ENCODE results near the gene MAP3K5.
A peak's percentile ranks its signal among the peaks of the same experiment; 100 is the strongest.
"Not testable (repeated sequence)": the region's sequence is repeated elsewhere in the genome, so short reads cannot be mapped to it uniquely, and the experiment has no call there.

The MAP3K5 gene

DNA sequence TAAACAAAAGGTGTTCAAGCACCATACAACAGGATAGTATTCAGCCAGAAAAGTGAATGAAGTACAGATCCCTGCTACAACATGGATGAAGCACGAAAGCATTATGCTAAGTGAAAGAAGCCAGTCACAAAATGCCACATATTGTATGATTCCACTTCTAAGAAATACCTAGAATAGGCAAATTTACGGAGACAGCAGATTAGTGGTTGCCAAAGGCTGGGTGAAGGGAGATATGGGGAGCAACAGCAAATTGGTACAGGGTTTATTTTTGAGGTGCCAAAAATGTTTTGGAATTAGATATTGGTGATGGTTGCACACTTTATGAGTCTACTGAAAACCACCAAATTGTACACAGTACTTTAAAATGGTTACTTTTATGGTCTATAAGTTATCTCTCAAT lies 23.2 kb downstream of the MAP3K5 start:
- no peak for FAIRE-seq

GRCh38 chr6:136767570-136768309 lies 24.5 kb downstream of the MAP3K5 start:
- no peak for FAIRE-seq

GRCh38 chr6:136767103-136767502 lies 25.2 kb downstream of the MAP3K5 start:
- FAIRE-seq, result peak; percentile 9

DNA sequence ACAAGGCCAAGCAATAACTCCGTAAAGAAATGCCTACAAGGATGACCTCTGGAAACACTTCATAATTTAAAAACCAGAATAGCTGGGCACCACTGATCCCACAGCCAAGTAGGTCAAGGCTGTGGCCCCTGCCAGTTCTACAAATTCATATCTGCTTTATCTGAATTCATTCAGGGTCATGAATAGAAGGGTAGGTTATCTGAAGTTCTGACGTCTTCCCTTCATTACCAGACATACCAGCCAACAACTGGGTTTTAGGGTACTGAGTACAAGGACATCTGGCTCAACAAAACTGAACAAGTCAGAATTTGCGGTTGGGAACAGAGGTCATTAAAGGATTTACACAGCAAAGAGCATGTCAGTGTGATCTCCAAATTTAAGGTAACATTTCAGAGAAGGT lies 26.0 kb downstream of the MAP3K5 start:
- FAIRE-seq, result no peak

- FAIRE-seq, result no peak
Measured at GRCh38 chr6:136764517-136764993, 27.7 kb downstream of the MAP3K5 start.

- FAIRE-seq, result no peak
Measured at GRCh38 chr6:136763716-136764516, 28.4 kb downstream of the MAP3K5 start.

GRCh38 chr6:136763255-136763654 lies 29.0 kb downstream of the MAP3K5 start:
- FAIRE-seq, result no peak

- no peak for FAIRE-seq
Measured at GRCh38 chr6:136762022-136762975, 30.0 kb downstream of the MAP3K5 start.

GRCh38 chr6:136761227-136761922 lies 30.9 kb downstream of the MAP3K5 start:
- no peak for FAIRE-seq

GRCh38 chr6:136760781-136761180 lies 31.5 kb downstream of the MAP3K5 start:
- FAIRE-seq, result not testable (repeated sequence)

DNA sequence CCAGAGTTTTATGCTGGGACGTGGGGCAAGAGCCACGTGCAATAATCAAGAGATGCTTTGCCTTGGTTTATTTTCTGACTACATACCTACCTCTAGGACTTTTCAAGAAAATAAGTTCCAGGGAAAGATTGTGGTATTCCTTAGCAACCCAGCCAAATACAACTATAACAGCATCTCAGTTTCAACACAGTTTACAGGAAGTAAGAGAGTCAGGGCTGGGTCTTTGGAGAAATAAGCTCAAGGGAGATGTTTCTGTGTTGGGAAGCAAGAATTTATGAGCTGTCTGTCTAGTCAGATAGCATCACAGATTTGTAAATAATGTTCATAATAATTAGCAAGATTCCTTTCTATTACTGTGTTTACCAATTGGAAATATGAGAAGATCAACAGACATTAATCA lies 35.1 kb downstream of the MAP3K5 start:
- FAIRE-seq, result no peak

GRCh38 chr6:136754820-136755219 lies 37.5 kb downstream of the MAP3K5 start:
- FAIRE-seq, result no peak

GRCh38 chr6:136753624-136754023 lies 38.7 kb downstream of the MAP3K5 start:
- FAIRE-seq, result no peak

DNA sequence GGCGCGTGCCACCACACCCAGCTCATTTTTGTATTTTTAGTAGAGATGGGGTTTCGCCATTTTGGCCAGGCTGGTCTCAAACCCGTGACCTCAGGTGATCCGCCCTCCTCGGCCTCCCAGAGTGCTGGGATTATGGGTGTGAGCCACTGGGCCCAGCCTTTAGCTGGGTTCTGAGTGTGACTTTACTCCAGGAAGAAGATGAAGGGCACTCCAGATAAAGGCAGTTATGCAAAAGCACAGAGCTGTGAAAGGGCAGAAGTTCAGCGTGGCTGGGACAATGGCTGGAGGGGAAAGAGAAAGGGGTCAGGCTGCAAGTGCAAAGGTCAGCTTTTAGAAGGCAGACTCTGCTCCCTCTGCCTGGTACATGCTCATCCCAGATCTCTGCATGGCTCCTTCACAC lies 39.7 kb downstream of the MAP3K5 start:
- FAIRE-seq, result no peak

- FAIRE-seq, result no peak
Measured at GRCh38 chr6:136751991-136752390, 40.3 kb downstream of the MAP3K5 start.

GRCh38 chr6:136751522-136751956 lies 40.7 kb downstream of the MAP3K5 start:
- no peak for FAIRE-seq

GRCh38 chr6:136750696-136751521 lies 41.4 kb downstream of the MAP3K5 start:
- no peak for FAIRE-seq

DNA sequence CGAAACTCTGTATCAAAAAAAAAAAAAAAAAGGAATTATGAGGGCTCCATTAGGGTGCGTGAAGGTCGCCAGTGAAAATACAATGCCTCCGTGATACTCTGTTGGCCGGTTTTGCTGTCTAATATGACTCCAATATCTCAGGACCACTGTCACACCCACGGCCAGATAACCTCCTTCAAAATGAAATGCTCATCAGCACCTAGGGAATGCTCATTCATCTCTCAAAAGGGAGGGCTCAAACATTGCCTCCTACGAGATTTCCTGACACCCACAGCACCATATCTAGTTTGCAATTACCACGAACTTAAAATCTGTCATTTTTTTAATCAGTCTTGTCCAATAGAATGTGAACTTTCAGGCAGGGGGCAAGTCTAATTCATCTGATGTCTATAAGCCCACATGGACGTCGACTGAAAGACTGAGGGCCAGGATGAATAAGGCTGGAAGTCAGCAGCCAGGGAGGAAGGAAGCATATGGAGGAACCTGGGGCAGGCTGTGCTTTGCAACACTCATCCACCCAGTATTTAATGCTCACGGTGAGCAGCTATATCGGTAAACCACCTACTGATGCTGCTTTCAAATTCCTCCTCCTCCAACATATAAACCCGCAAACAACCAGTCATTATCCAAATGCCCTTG lies 42.8 kb downstream of the MAP3K5 start:
- no peak for FAIRE-seq

GRCh38 chr6:136747507-136747906 lies 44.8 kb downstream of the MAP3K5 start:
- no peak for FAIRE-seq

GRCh38 chr6:136745300-136745699 lies 47.0 kb downstream of the MAP3K5 start:
- no peak for FAIRE-seq

- FAIRE-seq, result no peak
Measured at GRCh38 chr6:136744889-136745288, 47.4 kb downstream of the MAP3K5 start.

Measured in islet of Langerhans (tissue), 1 donor.